Ascending aorta (tissue), 2 donors: ENCODE results near the gene ITCH. TPM values are rescaled to one million over a fixed set of nuclear protein-coding genes. Genes with fewer than 3 reads are reported as not detected.
"Not testable (repeated sequence)": the region's sequence is repeated elsewhere in the genome, so short reads cannot be mapped to it uniquely, and the experiment has no call there.

Experiments used
- DNase-seq, 2 donors: peaks; one replicate each; pipeline ENCODE4 v3.0.0-alpha.2; 2019; ENCODE audit warnings: low spot score in 2 of 2
- H3K27ac ChIP-seq, 2 donors: fragments of 200-600 bp; sonication (generic); one replicate each; pipeline ENCODE4 v1.5.1; 2016 to 2017; ENCODE audit warnings: mild to moderate bottlenecking in 1 of 2
- H3K27me3 ChIP-seq: fragments of 200-600 bp; sonication (generic); one replicate; pipeline ENCODE4 v1.5.1; 2017
- H3K36me3 ChIP-seq, 2 donors: fragments of 200-600 bp; sonication (generic); one replicate each; pipeline ENCODE4 v1.5.1; 2016
- H3K4me1 ChIP-seq, 2 donors: fragments of 200-600 bp; sonication (generic); one replicate each; pipeline ENCODE4 v1.5.1; 2016 to 2017; ENCODE audit warnings: mild to moderate bottlenecking in 1 of 2
- H3K4me3 ChIP-seq, 2 donors: fragments of 200-600 bp; sonication (generic); one replicate each; pipeline ENCODE4 v1.5.1; 2016 to 2017; ENCODE audit warnings: mild to moderate bottlenecking in 1 of 2
- H3K9me3 ChIP-seq, 2 donors: fragments of 200-600 bp; sonication (generic); one replicate each; pipeline ENCODE4 v1.5.1; 2016
- intact Hi-C: fragments of 100-400 bp; cut with DNase I; formaldehyde crosslinking; loops from one replicate; pipeline ENCODE4 v1.15.1; 2023
- total RNA-seq: library from RNA; depleted of rRNA; stranded (reverse); fragments of >200 nt; gene quantifications from one replicate; pipeline ENCODE4 v1.1.0, GENCODE V29; 2016
- TF ChIP-seq, protein P1 (sequence below), 3 experiments: fragments of 200-600 bp in 2 of 3; fragments of 450-650 bp in 1 of 3; sonication (generic) in 2 of 3; IDR thresholded peaks; one replicate each; pipeline ENCODE4 v1.5.1; 2016 to 2019; ENCODE audit warnings: antibody characterized with exemption in 3 of 3, mild to moderate bottlenecking in 1 of 3, moderate library complexity in 1 of 3

The ITCH gene
- total RNA-seq, 1 donor from 2014 or later: 42.8 TPM

DNA sequence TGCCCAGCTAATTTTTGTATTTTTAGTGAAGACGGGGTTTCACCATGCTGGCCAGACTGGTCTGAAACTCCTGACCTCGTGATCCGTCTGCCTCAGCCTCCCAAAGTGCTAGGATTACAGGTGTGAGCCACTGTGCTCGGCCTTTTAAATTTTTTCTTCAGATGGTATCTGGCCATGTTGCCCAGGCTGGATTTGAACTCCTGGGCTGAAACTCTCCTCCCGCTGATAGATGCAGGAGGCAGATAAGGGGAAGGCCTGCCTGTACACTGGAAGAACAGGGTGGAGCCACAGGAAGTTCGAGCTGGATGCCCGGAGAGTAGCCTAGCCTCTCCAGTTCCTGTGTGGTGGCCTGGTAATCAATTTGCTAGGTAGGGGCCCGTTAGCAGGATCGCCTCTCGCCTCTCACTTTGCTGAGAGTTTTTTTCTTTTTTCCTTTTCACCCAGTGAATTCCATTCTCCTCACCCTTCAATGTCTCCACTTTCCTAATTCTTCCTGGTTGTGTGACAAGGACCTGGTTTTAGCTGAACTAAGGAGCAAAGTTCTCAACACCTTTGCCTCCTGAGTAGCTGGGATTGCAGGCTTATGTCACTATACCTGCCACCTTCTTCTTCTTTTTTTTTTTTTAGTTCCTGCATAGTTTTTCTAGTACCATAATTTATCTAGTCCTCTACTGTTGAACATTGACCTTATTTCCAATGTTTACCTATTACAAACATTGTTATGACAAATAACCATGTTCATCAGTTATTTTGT, 19.4 kb upstream of the ITCH start:
- Histone ChIP-seq H3K4me1 (no peaks in the 10 kb centered on the region), H3K27ac (no peak overlapping the region), H3K4me3 (no peak overlapping the region), H3K27me3 (no peaks in the 10 kb centered on the region), H3K9me3 (no peaks in the 10 kb centered on the region), H3K36me3 (no peaks in the 10 kb centered on the region)
- DNase-seq: no peak
- intact Hi-C loops: no loop called here
- TF ChIP-seq, protein P1, sequence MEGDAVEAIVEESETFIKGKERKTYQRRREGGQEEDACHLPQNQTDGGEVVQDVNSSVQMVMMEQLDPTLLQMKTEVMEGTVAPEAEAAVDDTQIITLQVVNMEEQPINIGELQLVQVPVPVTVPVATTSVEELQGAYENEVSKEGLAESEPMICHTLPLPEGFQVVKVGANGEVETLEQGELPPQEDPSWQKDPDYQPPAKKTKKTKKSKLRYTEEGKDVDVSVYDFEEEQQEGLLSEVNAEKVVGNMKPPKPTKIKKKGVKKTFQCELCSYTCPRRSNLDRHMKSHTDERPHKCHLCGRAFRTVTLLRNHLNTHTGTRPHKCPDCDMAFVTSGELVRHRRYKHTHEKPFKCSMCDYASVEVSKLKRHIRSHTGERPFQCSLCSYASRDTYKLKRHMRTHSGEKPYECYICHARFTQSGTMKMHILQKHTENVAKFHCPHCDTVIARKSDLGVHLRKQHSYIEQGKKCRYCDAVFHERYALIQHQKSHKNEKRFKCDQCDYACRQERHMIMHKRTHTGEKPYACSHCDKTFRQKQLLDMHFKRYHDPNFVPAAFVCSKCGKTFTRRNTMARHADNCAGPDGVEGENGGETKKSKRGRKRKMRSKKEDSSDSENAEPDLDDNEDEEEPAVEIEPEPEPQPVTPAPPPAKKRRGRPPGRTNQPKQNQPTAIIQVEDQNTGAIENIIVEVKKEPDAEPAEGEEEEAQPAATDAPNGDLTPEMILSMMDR (IDR thresholded peaks at IDR 0.05): no peak

DNA sequence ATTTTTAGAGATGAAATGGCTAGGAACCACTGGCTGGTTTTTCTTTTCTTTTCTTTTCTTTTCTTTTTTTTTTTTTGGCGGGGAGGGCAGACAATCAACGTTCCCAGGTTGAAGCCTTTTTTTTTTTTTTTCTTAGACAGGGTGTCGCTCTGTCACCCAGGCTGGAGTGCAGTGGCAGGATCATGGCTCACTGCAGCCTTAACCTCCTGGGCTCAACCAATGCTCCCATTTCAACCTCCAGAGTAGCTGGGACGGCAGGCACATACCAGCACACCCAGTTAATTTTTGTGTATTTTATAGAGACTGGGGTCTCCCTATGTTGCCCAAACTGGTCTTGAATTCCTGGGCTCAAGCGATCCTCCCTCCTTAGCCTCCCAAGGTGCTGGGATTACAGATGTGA, 18.8 kb upstream of the ITCH start:
- no peaks in the 10 kb centered on the region for H3K27me3 ChIP-seq
- no peak overlapping the region for H3K4me3 ChIP-seq

DNA sequence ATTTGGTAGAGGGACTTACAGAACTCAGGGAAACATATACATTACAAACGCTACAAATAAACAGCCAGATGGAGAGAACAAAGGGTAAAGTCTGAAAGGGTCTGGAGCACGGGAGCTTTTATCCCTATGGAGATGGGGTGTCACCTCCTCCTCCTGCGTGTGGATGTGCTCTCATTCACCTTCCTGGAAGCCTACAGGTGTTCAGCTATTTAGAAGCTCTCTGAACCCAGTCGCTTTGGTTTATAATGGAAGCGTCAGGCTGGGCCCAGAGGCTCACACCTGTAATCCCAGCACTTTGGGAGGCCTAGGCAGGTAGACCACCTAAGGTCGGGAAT, 17.7 kb upstream of the ITCH start:
- H3K27me3 ChIP-seq: no peaks in the 10 kb centered on the region
- intact Hi-C loops: no loop called here
- DNase-seq: no peak
- TF ChIP-seq, protein P1 (IDR thresholded peaks at IDR 0.05): no peak
- no peak overlapping the region for H3K27ac ChIP-seq
- H3K36me3 ChIP-seq: no peaks in the 10 kb centered on the region
- H3K9me3 ChIP-seq: no peaks in the 10 kb centered on the region
- no peaks in the 10 kb centered on the region for H3K4me1 ChIP-seq
- H3K4me3 ChIP-seq: no peak overlapping the region

More for the DNA sequence above, 18.8 kb upstream of the ITCH start:
- Histone ChIP-seq H3K27ac (no peak overlapping the region), H3K36me3 (no peaks in the 10 kb centered on the region), H3K9me3 (no peaks in the 10 kb centered on the region), H3K4me1 (no peaks in the 10 kb centered on the region)
- intact Hi-C loops: no loop called here
- DNase-seq: no peak
- TF ChIP-seq, protein P1 (IDR thresholded peaks at IDR 0.05): no peak

DNA sequence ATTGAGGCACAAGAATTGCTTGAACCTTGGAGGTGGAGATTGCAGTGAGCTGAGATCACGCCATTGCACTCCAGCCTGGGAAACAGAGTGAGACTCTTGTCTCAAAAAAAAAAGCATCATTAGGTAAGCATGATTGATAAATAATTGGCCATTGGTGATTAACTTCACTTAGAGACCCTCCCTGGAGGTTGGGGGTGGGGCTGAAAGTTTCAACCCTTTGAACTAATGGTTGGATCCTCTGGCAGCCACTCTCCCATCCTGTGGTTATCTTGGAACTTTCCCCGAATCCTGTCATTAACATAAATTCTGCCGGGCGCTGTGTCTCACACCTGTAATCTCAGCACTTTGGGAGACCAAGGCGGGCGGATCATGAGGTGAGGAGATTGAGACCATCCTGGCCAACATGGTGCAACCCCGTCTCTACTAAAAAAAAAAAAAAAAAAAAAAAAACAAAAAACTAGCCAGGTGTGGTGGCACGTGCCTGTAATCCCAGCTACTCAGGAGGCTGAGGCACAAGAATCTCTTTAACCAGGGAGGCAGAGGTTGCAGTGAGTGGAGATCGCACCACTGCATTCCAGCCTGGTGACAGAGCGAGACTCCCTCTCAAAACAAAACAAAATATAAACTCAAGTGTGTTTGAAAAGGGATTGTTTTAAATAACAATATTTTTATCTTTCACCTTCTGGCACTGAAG, 17.1 kb upstream of the ITCH start:
- H3K4me1 ChIP-seq: not testable (repeated sequence)

DNA sequence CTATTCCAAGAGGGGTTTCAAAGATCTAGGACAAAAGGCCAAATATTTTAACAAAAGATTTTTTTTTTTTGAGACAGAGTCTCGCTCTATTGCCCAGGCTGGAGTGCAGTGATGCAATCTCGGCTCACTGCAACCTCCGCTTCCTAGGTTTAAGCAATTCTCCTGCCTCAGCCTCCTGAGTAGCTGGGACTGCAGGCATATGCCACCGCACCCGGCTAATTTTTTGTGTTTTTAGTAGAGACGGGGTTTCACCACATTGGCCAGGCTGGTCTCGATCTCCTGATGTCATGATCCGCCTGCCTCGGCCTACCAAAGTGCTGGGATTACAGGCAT, 16.6 kb upstream of the ITCH start:
- H3K27ac ChIP-seq, intact Hi-C loops, H3K9me3 ChIP-seq, H3K27me3 ChIP-seq, H3K4me3 ChIP-seq, DNase-seq, H3K36me3 ChIP-seq, H3K4me1 ChIP-seq: not testable (repeated sequence)

More for the DNA sequence above, 17.1 kb upstream of the ITCH start:
- H3K36me3 ChIP-seq, H3K9me3 ChIP-seq, intact Hi-C loops, H3K4me3 ChIP-seq, H3K27ac ChIP-seq, DNase-seq, H3K27me3 ChIP-seq: not testable (repeated sequence)

DNA sequence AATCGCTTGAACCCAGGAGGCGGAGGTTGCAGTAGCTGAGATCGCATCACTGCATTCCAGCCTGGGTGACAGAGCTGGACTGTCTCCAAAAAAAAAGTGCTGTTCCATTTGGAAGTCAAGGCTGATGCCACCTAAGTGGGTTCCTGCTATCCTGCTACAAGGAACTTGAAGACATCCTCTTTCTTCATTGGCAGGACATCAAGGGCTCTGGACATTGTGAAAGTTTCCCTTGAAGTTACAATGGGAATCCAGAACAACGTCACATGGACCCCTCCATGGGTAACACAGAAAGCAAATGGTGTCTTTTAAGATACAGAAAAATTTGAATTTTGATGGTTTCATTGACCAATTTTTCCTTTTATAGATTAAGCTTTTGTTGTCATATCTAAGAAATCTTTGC, 15.5 kb upstream of the ITCH start:
- Histone ChIP-seq H3K36me3 (no peaks in the 10 kb centered on the region), H3K9me3 (no peaks in the 10 kb centered on the region), H3K27me3 (no peaks in the 10 kb centered on the region), H3K4me1 (no peaks in the 10 kb centered on the region), H3K27ac (no peak overlapping the region), H3K4me3 (no peak overlapping the region)
- intact Hi-C loops: no loop called here
- no peak for DNase-seq
- TF ChIP-seq, protein P1 (IDR thresholded peaks at IDR 0.05): no peak
